NCI-H2171 treated with DMSO at 0.1 percent for 48 hours (cell line): ENCODE data around the gene KRTAP12-4.
"Not testable (repeated sequence)": the region's sequence is repeated elsewhere in the genome, so short reads cannot be mapped to it uniquely, and the experiment has no call there.

Experiments
- DNase-seq: peaks from one replicate; lab custom pipeline; 2025; lab: John Stamatoyannopoulos, UW

KRTAP12-4 gene

GRCh38 chr21:44611551-44611950 lies 42.9 kb downstream of the KRTAP12-4 start:
- no peak for DNase-seq

GRCh38 chr21:44610157-44610843 lies 44.2 kb downstream of the KRTAP12-4 start:
- not testable (repeated sequence) for DNase-seq

- DNase-seq: no peak
Observed at GRCh38 chr21:44609193-44609592, 45.3 kb downstream of the KRTAP12-4 start.

GRCh38 chr21:44606495-44606894 lies 48.0 kb downstream of the KRTAP12-4 start:
- DNase-seq: no peak
